Left renal pelvis (tissue), 4 donors: ENCODE data around the gene PTPRE. TPM values are rescaled to one million over a fixed set of nuclear protein-coding genes. Genes with fewer than 3 reads are reported as not detected.

Experiments
- DNase-seq, 4 donors: peaks; one replicate each; pipeline ENCODE4 v3.0.0-alpha.2; 2013; ENCODE audit warnings: low read depth in 4 of 4, low spot score in 3 of 4
- polyA plus RNA-seq, 4 donors: library from polyadenylated mRNA; unstranded; fragments of 120-200 nt; gene quantifications; one replicate each; pipeline ENCODE4 v1.2.1, GENCODE V29; 2013; ENCODE audit not compliant: insufficient read length in 4 of 4

The PTPRE gene
- polyA plus RNA-seq, 4 donors = 4.0 to 8.0 (median 6.6) TPM

GRCh38 chr10:128054163-128054970 lies 147.5 kb downstream of the PTPRE start:
- DNase-seq = no peak

- no peak for DNase-seq
Observed at GRCh38 chr10:128055061-128055868, 148.4 kb downstream of the PTPRE start.

GRCh38 chr10:128056303-128057050 lies 149.6 kb downstream of the PTPRE start:
- DNase-seq = no peak

- no peak for DNase-seq
Observed at GRCh38 chr10:128058106-128058749, 151.3 kb downstream of the PTPRE start.

GRCh38 chr10:128058750-128059134 lies 151.8 kb downstream of the PTPRE start:
- no peak for DNase-seq

GRCh38 chr10:128059266-128059981 lies 152.5 kb downstream of the PTPRE start:
- DNase-seq = no peak

DNA sequence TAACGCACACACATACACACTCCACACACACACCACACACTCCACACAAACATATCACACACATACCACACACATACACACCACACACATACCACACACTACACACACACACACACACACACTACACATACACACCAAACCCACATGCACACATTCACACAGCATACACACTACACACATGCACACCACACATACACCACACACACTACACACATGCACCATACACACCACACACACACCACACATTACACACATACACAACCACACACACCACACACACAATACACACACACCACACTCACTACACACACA lies 153.0 kb downstream of the PTPRE start:
- no peak for DNase-seq

GRCh38 chr10:128060341-128061250 lies 153.7 kb downstream of the PTPRE start:
- no peak for DNase-seq

- no peak for DNase-seq
Observed at GRCh38 chr10:128061306-128062300, 154.7 kb downstream of the PTPRE start.

DNA sequence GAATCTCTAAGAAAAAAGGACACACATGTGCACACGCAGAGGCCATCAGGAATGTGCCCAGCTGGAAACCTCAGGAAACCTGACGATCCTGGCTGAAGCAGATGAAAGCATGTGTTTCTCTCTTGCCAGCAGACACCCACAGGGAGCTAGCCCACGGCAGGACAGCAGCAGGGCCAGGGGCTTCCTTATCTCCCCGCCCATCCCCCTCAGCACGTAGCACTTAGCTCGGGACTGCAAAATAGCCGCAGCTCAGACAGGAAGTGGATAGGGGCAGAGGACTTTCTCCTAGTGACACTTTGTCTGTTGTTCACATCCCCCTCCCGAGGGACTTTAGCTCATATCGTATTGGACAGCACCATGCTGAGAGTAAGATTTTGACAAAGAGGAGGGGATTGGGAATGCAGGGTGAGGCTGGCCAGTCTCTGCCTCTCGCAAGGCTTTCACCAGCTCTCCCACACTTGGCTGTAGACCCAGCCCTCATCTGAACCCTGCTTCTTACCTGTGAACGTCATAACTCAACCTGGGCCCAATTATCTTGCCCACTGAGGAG lies 155.5 kb downstream of the PTPRE start:
- no peak for DNase-seq

DNA sequence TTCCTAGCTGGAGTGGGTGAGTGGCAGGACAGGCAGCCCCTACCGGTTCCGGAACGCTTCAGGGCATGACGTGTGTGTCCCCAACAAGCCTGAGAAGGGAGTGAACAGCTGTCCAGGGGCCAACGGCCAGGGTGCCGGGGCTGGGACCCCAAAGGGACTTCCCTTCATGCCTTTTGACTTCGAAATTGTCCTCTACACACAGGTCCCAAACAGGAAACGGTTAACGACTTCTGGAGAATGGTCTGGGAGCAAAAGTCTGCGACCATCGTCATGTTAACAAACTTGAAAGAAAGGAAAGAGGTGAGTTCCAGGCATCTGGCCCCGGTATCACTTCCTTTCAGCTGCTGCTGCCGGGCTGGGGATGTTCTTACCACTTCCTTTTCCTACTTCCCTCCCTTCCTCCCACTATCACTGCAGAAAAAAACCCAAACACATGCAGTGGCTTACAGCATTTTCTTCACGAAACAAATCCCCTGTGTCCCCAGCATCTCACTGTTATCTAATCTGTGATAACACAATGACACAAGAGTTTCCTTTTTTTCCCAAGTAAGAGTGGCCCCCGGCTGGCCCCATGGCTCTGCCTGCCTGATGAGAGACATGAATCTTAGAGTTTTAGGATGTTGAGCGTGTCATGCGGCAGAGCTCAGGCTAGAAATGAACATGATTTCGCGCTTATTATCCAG lies 156.1 kb downstream of the PTPRE start:
- no peak for DNase-seq

GRCh38 chr10:128063736-128064107 lies 156.8 kb downstream of the PTPRE start:
- DNase-seq = no peak

GRCh38 chr10:128064108-128064969 lies 157.4 kb downstream of the PTPRE start:
- no peak for DNase-seq

GRCh38 chr10:128064970-128065580 lies 158.2 kb downstream of the PTPRE start:
- no peak for DNase-seq

DNA sequence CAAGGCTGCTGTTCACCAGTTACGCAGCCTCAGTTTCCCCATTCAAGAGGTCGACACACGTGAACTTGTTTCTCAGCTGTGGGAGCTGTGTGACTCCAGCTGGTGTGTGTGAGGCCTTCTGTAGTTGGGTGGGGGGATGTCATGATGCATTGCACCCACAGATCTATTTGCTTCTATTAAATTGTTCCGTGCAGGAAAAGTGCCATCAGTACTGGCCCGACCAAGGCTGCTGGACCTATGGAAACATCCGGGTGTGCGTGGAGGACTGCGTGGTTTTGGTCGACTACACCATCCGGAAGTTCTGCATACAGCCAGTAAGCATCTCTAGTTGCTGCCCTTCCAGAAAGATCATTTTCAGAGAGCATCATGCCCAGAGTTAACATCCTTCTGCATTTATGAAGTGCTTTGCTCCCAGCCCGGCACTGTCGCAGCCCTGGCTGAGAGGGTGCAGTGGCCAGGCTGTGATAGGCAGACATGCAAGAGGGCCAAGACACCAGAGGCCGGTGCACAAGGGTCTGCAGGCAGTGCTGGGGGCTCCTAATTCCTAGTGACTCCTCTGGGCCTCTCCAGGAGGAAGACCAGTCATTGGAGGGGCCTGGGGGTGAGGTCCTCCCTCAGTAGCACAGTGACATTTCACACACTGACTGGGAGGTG lies 159.1 kb downstream of the PTPRE start:
- DNase-seq = no peak
